ENCODE measurements around the gene PRDM16. TPM values are rescaled to one million over a fixed set of nuclear protein-coding genes. Genes with fewer than 3 reads are reported as not detected.

The PRDM16 gene
- total RNA-seq, 4 donors from 2014 or later = 0.26 to 7.7 (median 0.35) TPM; not detected in 1

GRCh38 chr1:3296326-3296725, 227.3 kb downstream of the PRDM16 start:
- no peaks in the 10 kb centered on the region for H3K9me3 ChIP-seq
- DNase-seq = no peak
- no peak for TF ChIP-seq CTCF (IDR thresholded peaks at IDR 0.05)
- intact Hi-C loops (cut with DNase I; ENCODE audit: low total_unique reads) = no loop called here
- no peak overlapping the region for H3K27ac ChIP-seq
- no peaks in the 10 kb centered on the region for H3K27me3 ChIP-seq
- H3K4me1 ChIP-seq = no peaks in the 10 kb centered on the region
- H3K36me3 ChIP-seq = no peaks in the 10 kb centered on the region
- H3K4me3 ChIP-seq = no peak overlapping the region

- intact Hi-C loops (cut with DNase I; ENCODE audit: low total_unique reads) = no loop called here
- H3K9me3 ChIP-seq = no peaks in the 10 kb centered on the region
- DNase-seq = no peak
- TF ChIP-seq POLR2A (IDR thresholded peaks at IDR 0.05) (no peak), CTCF (IDR thresholded peaks at IDR 0.05) (no peak)
- no peak overlapping the region for H3K27ac ChIP-seq
- H3K36me3 ChIP-seq = no peaks in the 10 kb centered on the region
- no peak overlapping the region for H3K4me3 ChIP-seq
- H3K4me1 ChIP-seq = no peaks in the 10 kb centered on the region
- no peaks in the 10 kb centered on the region for H3K27me3 ChIP-seq
These were observed 227.8 kb downstream of the PRDM16 start for GRCh38 chr1:3296826-3297225.

GRCh38 chr1:3297756-3298155, 228.8 kb downstream of the PRDM16 start:
- Histone ChIP-seq H3K36me3 (no peaks in the 10 kb centered on the region), H3K27me3 (no peaks in the 10 kb centered on the region), H3K4me3 (no peak overlapping the region), H3K27ac (no peak overlapping the region), H3K4me1 (no peaks in the 10 kb centered on the region), H3K9me3 (no peaks in the 10 kb centered on the region)
- DNase-seq = no peak
- intact Hi-C loops (cut with DNase I; ENCODE audit: low total_unique reads) = no loop called here
- TF ChIP-seq POLR2A (IDR thresholded peaks at IDR 0.05) (no peak), CTCF (IDR thresholded peaks at IDR 0.05) (no peak)

GRCh38 chr1:3298197-3298596, 229.2 kb downstream of the PRDM16 start:
- intact Hi-C loops (cut with DNase I; ENCODE audit: low total_unique reads) = no loop called here
- H3K4me3 ChIP-seq = no peak overlapping the region
- H3K9me3 ChIP-seq = no peaks in the 10 kb centered on the region
- DNase-seq = no peak
- H3K36me3 ChIP-seq = no peaks in the 10 kb centered on the region
- no peaks in the 10 kb centered on the region for H3K27me3 ChIP-seq
- no peaks in the 10 kb centered on the region for H3K4me1 ChIP-seq
- no peak overlapping the region for H3K27ac ChIP-seq
- no peak for TF ChIP-seq POLR2A (IDR thresholded peaks at IDR 0.05)
- no peak for TF ChIP-seq CTCF (IDR thresholded peaks at IDR 0.05)

- no peaks in the 10 kb centered on the region for H3K9me3 ChIP-seq
- DNase-seq = no peak
- H3K4me3 ChIP-seq = no peak overlapping the region
- intact Hi-C loops (cut with DNase I; ENCODE audit: low total_unique reads) = no loop called here
- H3K36me3 ChIP-seq = no peaks in the 10 kb centered on the region
- no peaks in the 10 kb centered on the region for H3K27me3 ChIP-seq
- TF ChIP-seq POLR2A (IDR thresholded peaks at IDR 0.05) = no peak
- no peak for TF ChIP-seq CTCF (IDR thresholded peaks at IDR 0.05)
- H3K4me1 ChIP-seq = no peaks in the 10 kb centered on the region
- H3K27ac ChIP-seq = no peak overlapping the region
These were observed 235.2 kb downstream of the PRDM16 start for GRCh38 chr1:3304246-3304645.

Data from uterus (tissue), 4 donors.